Fibroblast of lung (primary cell): ENCODE results near the gene TMEM42.

Experiments used
- EZH2 ChIP-seq: IDR thresholded peaks from 2 replicates; pipeline ENCODE4 v1.5.1; 2012; ENCODE audit warnings: low read length, control low read depth, mild to moderate bottlenecking; ENCODE audit errors: missing control alignments
- TF ChIP-seq, protein P1 (sequence below), 2 donors: IDR thresholded peaks in 1 of 2; conservative IDR thresholded peaks in 1 of 2; 1 replicate in 1 of 2; 2 replicates in 1 of 2; pipeline ENCODE4 v1.5.1; 2011 to 2012; ENCODE audit warnings: low read length in 2 of 2, control low read depth in 1 of 2, inconsistent platforms in 1 of 2, low read depth in 1 of 2, mild to moderate bottlenecking in 1 of 2

GRCh38 chr3:44906997-44907396 lies 45.3 kb downstream of the TMEM42 start:
- TF ChIP-seq, protein P1, sequence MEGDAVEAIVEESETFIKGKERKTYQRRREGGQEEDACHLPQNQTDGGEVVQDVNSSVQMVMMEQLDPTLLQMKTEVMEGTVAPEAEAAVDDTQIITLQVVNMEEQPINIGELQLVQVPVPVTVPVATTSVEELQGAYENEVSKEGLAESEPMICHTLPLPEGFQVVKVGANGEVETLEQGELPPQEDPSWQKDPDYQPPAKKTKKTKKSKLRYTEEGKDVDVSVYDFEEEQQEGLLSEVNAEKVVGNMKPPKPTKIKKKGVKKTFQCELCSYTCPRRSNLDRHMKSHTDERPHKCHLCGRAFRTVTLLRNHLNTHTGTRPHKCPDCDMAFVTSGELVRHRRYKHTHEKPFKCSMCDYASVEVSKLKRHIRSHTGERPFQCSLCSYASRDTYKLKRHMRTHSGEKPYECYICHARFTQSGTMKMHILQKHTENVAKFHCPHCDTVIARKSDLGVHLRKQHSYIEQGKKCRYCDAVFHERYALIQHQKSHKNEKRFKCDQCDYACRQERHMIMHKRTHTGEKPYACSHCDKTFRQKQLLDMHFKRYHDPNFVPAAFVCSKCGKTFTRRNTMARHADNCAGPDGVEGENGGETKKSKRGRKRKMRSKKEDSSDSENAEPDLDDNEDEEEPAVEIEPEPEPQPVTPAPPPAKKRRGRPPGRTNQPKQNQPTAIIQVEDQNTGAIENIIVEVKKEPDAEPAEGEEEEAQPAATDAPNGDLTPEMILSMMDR (conservative IDR thresholded peaks at IDR 0.05 in 1 of 2, IDR thresholded peaks at IDR 0.05 in 1 of 2; ENCODE audit: low read depth in 1 of 2, low read length in 2 of 2): no peak
- TF ChIP-seq EZH2: no peak
